Choroid plexus epithelial cell (primary cell): ENCODE data around the gene RPL37A.

Experiments used
- DNase-seq: peaks from one replicate; pipeline ENCODE4 v3.0.0-alpha.2; 2010; ENCODE audit warnings: low read depth
- H3K4me3 ChIP-seq: 2 replicates; pipeline ENCODE4 v1.5.1; 2011; ENCODE audit warnings: low read depth, mild to moderate bottlenecking, control low read depth, low read length, moderate library complexity
- CTCF ChIP-seq: conservative IDR thresholded peaks from 2 replicates; pipeline ENCODE4 v1.5.1; 2011; ENCODE audit warnings: low read depth, mild to moderate bottlenecking, control low read depth, inconsistent platforms, low read length, moderate library complexity

RPL37A gene

GRCh38 chr2:216502381-216503158 is 3.9 kb downstream of the RPL37A start:
- TF ChIP-seq CTCF: no peak
- DNase-seq: no peak
- H3K4me3 ChIP-seq: no peak overlapping the region

GRCh38 chr2:216503159-216503629 is 4.5 kb downstream of the RPL37A start:
- TF ChIP-seq CTCF: no peak
- DNase-seq: no peak

GRCh38 chr2:216503697-216504375 is 5.2 kb downstream of the RPL37A start:
- no peak for TF ChIP-seq CTCF
- no peak overlapping the region for H3K4me3 ChIP-seq
- no peak for DNase-seq

More at GRCh38 chr2:216503159-216503629, 4.5 kb downstream of the RPL37A start:
- no peak overlapping the region for H3K4me3 ChIP-seq

- TF ChIP-seq CTCF: no peak
- no peak overlapping the region for H3K4me3 ChIP-seq
- no peak for DNase-seq
Observed at GRCh38 chr2:216504376-216504762, 5.7 kb downstream of the RPL37A start.

- H3K4me3 ChIP-seq: no peak overlapping the region
- no peak for DNase-seq
Observed at GRCh38 chr2:216505133-216506106, 6.8 kb downstream of the RPL37A start.

More at GRCh38 chr2:216505133-216506106, 6.8 kb downstream of the RPL37A start:
- TF ChIP-seq CTCF: no peak
